OCI-LY7 (cell line): Measurements from ENCODE around the gene THYN1. TPM values are rescaled to one million over a fixed set of nuclear protein-coding genes. Genes with fewer than 3 reads are reported as not detected.

Experiments used
- BruUV-seq: library from RNA; stranded (reverse); fragments of 400-500 nt; replicated peaks from 2 replicates; lab custom pipeline; 2021; lab: Mats Ljungman, UMichigan
- CTCF ChIA-PET: fragments of 300-600 bp; sonication (Branson Sonifier 250); formaldehyde crosslinking; loops from one replicate; lab custom pipeline; 2022; ENCODE audit warnings: antibody characterized with exemption; ENCODE audit not compliant: unreplicated experiment; lab: Charles Lee
- POLR2A ChIA-PET: fragments of 300-600 bp; sonication (Branson Sonifier 250); formaldehyde crosslinking; loops from one replicate; lab custom pipeline; 2022; ENCODE audit warnings: antibody characterized with exemption; lab: Charles Lee
- DNase-seq: peaks from one replicate; pipeline ENCODE4 v3.0.0-alpha.2; 2015; ENCODE audit warnings: low spot score
- H2AFZ ChIP-seq: fragments of 200-600 bp; sonication (generic), shearing (Covaris generic); 2 replicates; pipeline ENCODE4 v1.6.1; 2014; ENCODE audit warnings: mild to moderate bottlenecking, antibody characterized with exemption, low read length, moderate library complexity
- H3K27ac ChIP-seq: fragments of 200-600 bp; sonication (generic); 2 replicates; pipeline ENCODE4 v1.5.1; 2014; ENCODE audit warnings: mixed run types, low read depth, mild to moderate bottlenecking, moderate library complexity, low read length, inconsistent platforms; ENCODE audit not compliant: poor library complexity, severe bottlenecking
- H3K36me3 ChIP-seq: fragments of 200-600 bp; sonication (generic); 2 replicates; pipeline ENCODE4 v1.6.1; 2014; ENCODE audit warnings: mild to moderate bottlenecking, antibody characterized with exemption, low read length, moderate library complexity, mixed read lengths; ENCODE audit not compliant: insufficient read depth
- H3K4me1 ChIP-seq: fragments of 200-600 bp; sonication (generic); 2 replicates; pipeline ENCODE4 v1.5.1; 2014; ENCODE audit warnings: mild to moderate bottlenecking, low read length; ENCODE audit not compliant: insufficient read depth, poor library complexity, severe bottlenecking
- H3K4me2 ChIP-seq: fragments of 200-600 bp; sonication (generic); 2 replicates; pipeline ENCODE4 v1.6.1; 2014; ENCODE audit warnings: mild to moderate bottlenecking, low read length
- H3K4me3 ChIP-seq: fragments of 200-600 bp; sonication (generic); 2 replicates; pipeline ENCODE4 v1.5.1; 2014; ENCODE audit warnings: mild to moderate bottlenecking, low read depth, low read length; ENCODE audit not compliant: poor library complexity, severe bottlenecking
- H3K79me2 ChIP-seq: fragments of 200-600 bp; sonication (generic); 2 replicates; pipeline ENCODE4 v1.6.1; 2016; ENCODE audit warnings: low read depth, mild to moderate bottlenecking, low read length, moderate library complexity, mixed read lengths; ENCODE audit not compliant: insufficient read depth
- H3K9me2 ChIP-seq: fragments of 200-600 bp; sonication (generic); 2 replicates; pipeline ENCODE4 v1.6.1; 2016; ENCODE audit warnings: mild to moderate bottlenecking, low read length, mixed read lengths; ENCODE audit not compliant: insufficient read depth
- H3K9me3 ChIP-seq: fragments of 200-600 bp; sonication (generic); 2 replicates; pipeline ENCODE4 v1.6.1; 2014; ENCODE audit warnings: mild to moderate bottlenecking, mixed run types, low read length, mixed read lengths
- H4K20me1 ChIP-seq: fragments of 200-600 bp; sonication (generic); 2 replicates; pipeline ENCODE4 v1.6.1; 2014; ENCODE audit warnings: mild to moderate bottlenecking, antibody characterized with exemption, low read length, moderate library complexity, mixed read lengths; ENCODE audit not compliant: insufficient read depth
- CTCF ChIP-seq: fragments of 200-600 bp; sonication (generic); conservative IDR thresholded peaks from 2 replicates; pipeline ENCODE4 v1.5.1; 2014; ENCODE audit warnings: mild to moderate bottlenecking, antibody characterized with exemption, low read length, moderate library complexity, mixed read lengths
- EZH2phosphoT487 ChIP-seq: fragments of 200-600 bp; sonication (generic); IDR thresholded peaks from 2 replicates; pipeline ENCODE4 v1.6.1; 2018; ENCODE audit warnings: low read depth, borderline replicate concordance, mild to moderate bottlenecking, mixed run types, antibody characterized with exemption, low read length, moderate library complexity, mixed read lengths
- intact Hi-C: fragments of 100-400 bp; cut with micrococcal nuclease; formaldehyde crosslinking; loops from one replicate; pipeline ENCODE4 v1.10.0; 2022; ENCODE audit not compliant: unreplicated experiment
- total RNA-seq, 2 experiments: library from RNA; depleted of rRNA in 1 of 2; stranded (reverse); fragments of >200 nt in 1 of 2; shearing (Covaris generic) in 1 of 2; gene quantifications; 2 replicates each; pipeline ENCODE4 v1.2.3, GENCODE V29; 2014 to 2022

Gene THYN1
- total RNA-seq, 2 experiments from 2014 or later: 51.6 to 101 TPM

- ChIA-PET POLR2A (no interaction called here), CTCF (no interaction called here)
- Histone ChIP-seq H3K9me3 (no peaks in the 10 kb centered on the region), H3K79me2 (no peaks in the 10 kb centered on the region), H3K4me1 (no peaks in the 10 kb centered on the region), H2AFZ (no peak overlapping the region), H3K9me2 (no peaks in the 10 kb centered on the region), H3K4me3 (no peak overlapping the region), H3K27ac (no peak overlapping the region), H4K20me1 (no peaks in the 10 kb centered on the region), H3K4me2 (no peak overlapping the region), H3K36me3 (no peaks in the 10 kb centered on the region)
- TF ChIP-seq EZH2phosphoT487: no peak
- no peak for TF ChIP-seq CTCF
- DNase-seq: no peak
- BruUV-seq: no TSS peak
- intact Hi-C loops: no loop called here
Observed at GRCh38 chr11:134276396-134277182, 23.4 kb upstream of the THYN1 start.

DNA sequence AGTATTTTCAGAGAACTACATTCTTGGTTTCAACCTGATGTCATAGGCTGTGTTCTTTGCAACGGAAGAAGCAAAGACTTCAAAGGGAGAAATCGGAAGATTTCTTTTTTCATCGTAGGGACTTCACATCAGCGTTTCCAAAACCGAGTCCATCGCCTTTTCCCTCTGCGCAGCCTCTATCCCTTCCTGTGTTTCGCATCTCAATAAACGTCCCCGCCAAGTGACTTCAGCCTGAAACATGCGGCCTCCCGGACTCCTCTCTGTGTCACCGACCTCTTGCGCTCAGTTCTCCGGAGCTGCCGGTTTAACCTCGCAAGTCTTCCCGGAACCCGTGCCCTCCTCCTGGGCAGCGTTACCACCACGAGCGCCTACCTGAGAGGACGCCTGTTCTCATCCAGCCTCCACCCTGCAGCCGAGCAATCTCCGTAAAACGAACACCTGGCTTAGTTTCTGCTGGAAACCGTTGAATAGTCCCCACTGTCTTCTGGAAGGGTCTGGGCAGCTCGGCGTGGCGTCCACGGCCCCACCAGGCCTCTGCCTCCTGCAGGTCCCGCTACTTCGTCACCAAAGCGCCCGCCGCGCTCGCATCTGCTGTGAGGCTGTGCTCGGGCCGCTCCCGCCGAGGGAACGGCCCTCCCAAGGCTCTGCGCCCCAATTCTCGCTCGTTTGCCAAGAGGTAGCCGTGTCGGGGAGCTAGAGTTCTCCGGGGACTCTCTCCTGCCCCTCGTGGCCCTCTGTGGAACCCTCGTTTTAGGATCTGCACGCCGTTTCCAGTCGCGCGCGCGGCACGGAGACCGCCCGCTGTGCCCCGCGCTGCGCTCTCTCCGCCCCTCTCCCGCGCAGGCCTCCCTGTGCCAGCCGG is 22.6 kb upstream of the THYN1 start, which contains the start of gene GLB1L3:
Gene GLB1L3, plus strand, starts transcription at position 846 of the 862 bp plus-strand sequence. CDS start 362 bp downstream, outside the sequence.
- Histone ChIP-seq H3K79me2 (no peaks in the 10 kb centered on the region), H3K9me2 (no peaks in the 10 kb centered on the region), H3K36me3 (no peaks in the 10 kb centered on the region), H3K4me3 (no peak within 1 kb of the TSS), H3K9me3 (no peaks in the 10 kb centered on the region), H3K4me1 (no peaks in the 10 kb centered on the region), H3K4me2 (no peak within 1 kb of the TSS), H3K27ac (no peak within 1 kb of the TSS), H2AFZ (no peak within 1 kb of the TSS), H4K20me1 (no peaks in the 10 kb centered on the region)
- TF ChIP-seq CTCF (no peak), EZH2phosphoT487 (no peak)
- POLR2A ChIA-PET: no interaction called here
- no peak for DNase-seq
- intact Hi-C loops: no loop called here
- BruUV-seq: no TSS peak
- CTCF ChIA-PET: no interaction called here
